ENCODE measurements around the gene ZFYVE21. TPM values are rescaled to one million over a fixed set of nuclear protein-coding genes. Genes with fewer than 3 reads are reported as not detected.
"Not testable (repeated sequence)": the region's sequence is repeated elsewhere in the genome, so short reads cannot be mapped to it uniquely, and the experiment has no call there.

The ZFYVE21 gene
- total and polyA plus RNA-seq, 4 donors, result 69.0 to 110 (median 87.5) TPM

DNA sequence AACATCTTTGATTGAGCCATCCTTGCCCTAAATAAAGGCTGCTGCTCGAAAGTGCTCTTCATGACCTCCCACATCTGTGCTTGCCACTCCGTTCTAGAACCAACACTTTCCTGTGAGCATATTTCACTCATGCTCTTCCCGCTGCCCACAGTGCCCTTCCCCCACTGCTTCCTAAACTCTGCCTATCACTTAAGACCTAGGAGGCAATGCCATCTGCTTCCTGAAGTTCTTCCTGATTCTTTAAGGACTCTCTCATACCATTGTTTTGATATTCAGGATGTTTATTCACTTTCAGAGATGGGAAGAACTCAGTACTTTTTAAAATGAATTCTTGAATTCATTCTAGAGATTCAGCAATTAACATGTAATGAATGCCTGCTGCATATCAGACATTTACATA lies 49.9 kb downstream of the ZFYVE21 start:
- H3K27ac ChIP-seq (ENCODE audit: low read depth in 1 of 2, low read length in 2 of 2), result no peak overlapping the region
- 92% methylated on average over 3 of the region's 3 CpGs for WGBS, 2 donors
- no peak overlapping the region for H3K4me3 ChIP-seq (ENCODE audit: low read length in 2 of 2)
- intact Hi-C loops (cut with DNase I), result no loop called here
- ATAC-seq (ENCODE audit: low FRiP score) (no peak), DNase-seq (no peak)
- no peaks in the 10 kb centered on the region for H3K9me3 ChIP-seq (ENCODE audit: control insufficient read depth, low read length)
- H3K27me3 ChIP-seq (ENCODE audit: control insufficient read depth in 1 of 2, insufficient read depth in 2 of 2, low read length in 1 of 2), result no peaks in the 10 kb centered on the region
- no peaks in the 10 kb centered on the region for H3K4me1 ChIP-seq (ENCODE audit: control insufficient read depth in 1 of 2, insufficient read depth in 2 of 2, low read length in 2 of 2)
- H3K36me3 ChIP-seq (ENCODE audit: control insufficient read depth in 1 of 2, insufficient read depth in 2 of 2, low read length in 1 of 2), result no peaks in the 10 kb centered on the region

DNA sequence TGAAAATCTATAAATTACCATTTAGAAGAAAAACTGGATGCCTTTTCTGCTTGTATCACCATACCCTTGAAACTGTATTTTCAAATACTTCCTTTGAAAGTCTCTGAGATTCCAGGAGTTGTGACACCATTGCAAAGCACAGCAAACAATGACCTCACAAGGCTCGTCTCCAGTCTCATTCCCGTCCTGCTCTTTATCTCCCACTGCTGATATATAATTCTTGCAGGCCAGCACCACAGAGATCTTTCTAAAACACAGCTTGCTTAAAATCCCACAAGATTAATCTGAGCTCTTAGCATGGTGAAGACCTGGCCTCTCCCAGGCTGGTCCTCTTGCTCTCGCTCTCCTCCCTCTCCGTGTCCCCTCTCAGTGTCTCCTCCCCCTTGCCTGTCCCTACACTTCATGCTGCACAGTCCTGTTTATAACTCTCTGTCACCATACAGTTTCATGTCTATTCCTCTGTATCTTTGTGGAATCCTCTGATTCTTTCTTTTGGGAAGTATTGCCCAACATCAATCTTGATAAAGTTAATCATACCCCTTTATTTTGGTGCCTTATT lies 51.8 kb downstream of the ZFYVE21 start:
- DNase-seq (no peak), ATAC-seq (ENCODE audit: low FRiP score) (no peak)
- Histone ChIP-seq H3K9me3 (ENCODE audit: control insufficient read depth, low read length) (no peaks in the 10 kb centered on the region), H3K4me3 (ENCODE audit: low read length in 2 of 2) (no peak overlapping the region), H3K36me3 (ENCODE audit: control insufficient read depth in 1 of 2, insufficient read depth in 2 of 2, low read length in 1 of 2) (no peaks in the 10 kb centered on the region), H3K27ac (ENCODE audit: low read depth in 1 of 2, low read length in 2 of 2) (no peak overlapping the region), H3K27me3 (ENCODE audit: control insufficient read depth in 1 of 2, insufficient read depth in 2 of 2, low read length in 1 of 2) (no peaks in the 10 kb centered on the region), H3K4me1 (ENCODE audit: control insufficient read depth in 1 of 2, insufficient read depth in 2 of 2, low read length in 2 of 2) (no peaks in the 10 kb centered on the region)
- intact Hi-C loops (cut with DNase I), result no loop called here
- 80 to 84% methylated on average over 4 of the region's 4 CpGs for WGBS, 2 donors

DNA sequence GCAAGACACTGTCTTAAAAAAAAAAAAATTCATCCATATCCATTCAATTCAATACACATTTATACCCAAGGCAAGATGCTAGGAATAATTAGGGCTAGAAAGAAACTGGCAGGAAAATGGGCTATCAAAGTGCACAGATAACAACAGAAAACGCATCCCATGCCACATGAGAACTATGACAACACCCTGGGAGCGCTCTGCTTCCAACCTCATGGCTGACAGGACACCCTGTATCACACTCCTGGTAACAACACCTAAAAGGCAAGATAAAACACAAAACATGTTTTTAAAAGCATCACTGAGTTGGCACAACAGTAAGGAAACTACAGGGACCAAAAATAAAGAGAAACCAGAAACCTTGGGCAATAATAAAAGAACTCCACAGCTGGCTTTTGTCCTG lies 54.9 kb downstream of the ZFYVE21 start:
- Histone ChIP-seq H3K9me3 (ENCODE audit: control insufficient read depth, low read length) (no peaks in the 10 kb centered on the region), H3K27me3 (ENCODE audit: control insufficient read depth in 1 of 2, insufficient read depth in 2 of 2, low read length in 1 of 2) (no peaks in the 10 kb centered on the region), H3K27ac (ENCODE audit: low read depth in 1 of 2, low read length in 2 of 2) (no peak overlapping the region), H3K36me3 (ENCODE audit: control insufficient read depth in 1 of 2, insufficient read depth in 2 of 2, low read length in 1 of 2) (peaks cover 0 to 2% of the 10 kb centered on the region in 2 donors), H3K4me3 (ENCODE audit: low read length in 2 of 2) (no peak overlapping the region), H3K4me1 (ENCODE audit: control insufficient read depth in 1 of 2, insufficient read depth in 2 of 2, low read length in 2 of 2) (no peaks in the 10 kb centered on the region)
- DNase-seq, result no peak
- intact Hi-C loops (cut with DNase I), result no loop called here
- WGBS, 2 donors, result 90 to 93% methylated on average over 2 of the region's 2 CpGs
- ATAC-seq (ENCODE audit: low FRiP score), result no peak

DNA sequence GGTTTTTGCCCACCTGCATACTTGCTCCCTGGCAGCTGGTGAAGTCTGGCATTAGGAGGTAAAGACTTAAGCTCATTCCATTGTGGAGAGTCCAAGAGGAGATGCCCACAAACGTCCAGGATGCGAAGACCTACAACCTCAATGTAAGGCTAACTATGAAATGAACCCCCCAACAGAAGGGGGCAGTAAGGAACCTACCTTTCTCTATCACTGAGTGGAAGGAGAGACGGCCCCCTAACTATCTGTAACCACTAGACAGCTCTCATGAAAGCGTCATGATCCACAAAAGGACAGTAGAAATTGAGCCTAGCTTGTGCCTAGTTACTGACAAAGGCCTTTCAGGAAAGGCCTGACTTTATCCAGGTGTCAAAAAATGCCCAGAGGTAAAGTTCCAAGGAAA lies 55.3 kb downstream of the ZFYVE21 start:
- 80 to 83% methylated on average over 4 of the region's 4 CpGs for WGBS, 2 donors

DNA sequence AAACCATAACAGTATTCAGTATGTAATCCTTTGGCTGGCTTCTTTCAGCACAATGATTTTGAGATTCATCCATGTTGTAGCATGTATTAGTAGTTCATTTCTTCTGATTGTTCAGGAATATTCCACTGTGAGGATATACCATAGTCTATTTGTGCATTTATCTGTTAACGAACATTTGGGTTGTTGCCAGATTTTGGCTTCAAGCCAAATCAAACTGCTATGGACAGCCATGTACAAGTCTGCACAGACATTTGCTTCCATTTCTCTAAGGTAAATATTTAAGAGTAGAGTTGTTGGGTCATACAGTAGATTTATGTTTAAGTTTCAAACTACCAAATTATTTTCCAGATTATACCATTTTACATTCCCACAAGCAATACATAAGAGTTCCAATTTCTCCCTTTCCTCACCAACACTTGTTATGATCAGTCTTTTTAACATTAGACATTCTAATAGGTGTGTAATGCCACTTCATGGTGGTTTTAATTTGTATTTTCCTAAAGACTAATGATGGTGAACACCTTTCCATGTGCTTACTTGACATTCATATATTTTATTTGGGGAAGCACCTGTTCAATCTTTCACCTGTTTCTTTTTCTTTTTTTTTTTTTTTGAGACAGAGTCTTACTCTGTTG lies 56.6 kb downstream of the ZFYVE21 start:
- Histone ChIP-seq H3K36me3 (ENCODE audit: control insufficient read depth in 1 of 2, insufficient read depth in 2 of 2, low read length in 1 of 2) (peaks cover 0 to 2% of the 10 kb centered on the region in 2 donors), H3K4me3 (ENCODE audit: low read length in 2 of 2) (no peak overlapping the region), H3K4me1 (ENCODE audit: control insufficient read depth in 1 of 2, insufficient read depth in 2 of 2, low read length in 2 of 2) (no peaks in the 10 kb centered on the region), H3K9me3 (ENCODE audit: control insufficient read depth, low read length) (no peaks in the 10 kb centered on the region), H3K27ac (ENCODE audit: low read depth in 1 of 2, low read length in 2 of 2) (no peak overlapping the region), H3K27me3 (ENCODE audit: control insufficient read depth in 1 of 2, insufficient read depth in 2 of 2, low read length in 1 of 2) (no peaks in the 10 kb centered on the region)
- ATAC-seq (ENCODE audit: low FRiP score) (no peak), DNase-seq (no peak)
- 70 to 76% methylated on average over 1 of the region's 1 CpG for WGBS, 2 donors
- intact Hi-C loops (cut with DNase I), result no loop called here

More for the DNA sequence above, 55.3 kb downstream of the ZFYVE21 start:
- H3K36me3 ChIP-seq (ENCODE audit: control insufficient read depth in 1 of 2, insufficient read depth in 2 of 2, low read length in 1 of 2), result peaks cover 0 to 2% of the 10 kb centered on the region in 2 donors
- H3K27ac ChIP-seq (ENCODE audit: low read depth in 1 of 2, low read length in 2 of 2), result no peak overlapping the region
- no peaks in the 10 kb centered on the region for H3K27me3 ChIP-seq (ENCODE audit: control insufficient read depth in 1 of 2, insufficient read depth in 2 of 2, low read length in 1 of 2)
- no peaks in the 10 kb centered on the region for H3K9me3 ChIP-seq (ENCODE audit: control insufficient read depth, low read length)
- H3K4me1 ChIP-seq (ENCODE audit: control insufficient read depth in 1 of 2, insufficient read depth in 2 of 2, low read length in 2 of 2), result no peaks in the 10 kb centered on the region
- H3K4me3 ChIP-seq (ENCODE audit: low read length in 2 of 2), result no peak overlapping the region
- ATAC-seq (ENCODE audit: low FRiP score) (no peak), DNase-seq (no peak)
- intact Hi-C loops (cut with DNase I), result no loop called here

DNA sequence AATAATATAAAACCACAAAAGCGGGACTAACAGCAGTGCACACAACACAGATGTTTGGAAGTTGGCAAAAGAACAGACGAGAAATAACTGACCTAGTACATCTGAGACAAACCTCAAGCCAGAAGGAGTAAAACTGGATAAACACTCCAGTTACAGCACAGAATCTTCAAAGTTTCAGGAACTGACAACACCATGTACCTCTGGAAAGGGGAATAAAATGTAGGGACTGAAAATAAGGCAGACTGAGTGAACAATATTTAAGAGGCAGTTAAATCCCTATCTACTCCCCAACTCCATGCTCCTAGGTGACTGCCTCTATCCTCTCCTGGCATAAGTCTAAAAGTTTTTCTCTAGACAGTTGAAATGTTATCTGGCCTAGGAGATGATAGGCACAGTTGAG lies 57.9 kb downstream of the ZFYVE21 start:
- Histone ChIP-seq H3K4me3 (ENCODE audit: low read length in 2 of 2) (no peak overlapping the region), H3K27me3 (ENCODE audit: control insufficient read depth in 1 of 2, insufficient read depth in 2 of 2, low read length in 1 of 2) (no peaks in the 10 kb centered on the region), H3K27ac (ENCODE audit: low read depth in 1 of 2, low read length in 2 of 2) (no peak overlapping the region), H3K9me3 (ENCODE audit: control insufficient read depth, low read length) (no peaks in the 10 kb centered on the region), H3K4me1 (ENCODE audit: control insufficient read depth in 1 of 2, insufficient read depth in 2 of 2, low read length in 2 of 2) (no peaks in the 10 kb centered on the region), H3K36me3 (ENCODE audit: control insufficient read depth in 1 of 2, insufficient read depth in 2 of 2, low read length in 1 of 2) (peaks cover 0 to 2% of the 10 kb centered on the region in 2 donors)
- WGBS, 2 donors, result 94 to 96% methylated on average over 2 of the region's 2 CpGs
- ATAC-seq (ENCODE audit: low FRiP score) (no peak), DNase-seq (no peak)
- intact Hi-C loops (cut with DNase I), result no loop called here

DNA sequence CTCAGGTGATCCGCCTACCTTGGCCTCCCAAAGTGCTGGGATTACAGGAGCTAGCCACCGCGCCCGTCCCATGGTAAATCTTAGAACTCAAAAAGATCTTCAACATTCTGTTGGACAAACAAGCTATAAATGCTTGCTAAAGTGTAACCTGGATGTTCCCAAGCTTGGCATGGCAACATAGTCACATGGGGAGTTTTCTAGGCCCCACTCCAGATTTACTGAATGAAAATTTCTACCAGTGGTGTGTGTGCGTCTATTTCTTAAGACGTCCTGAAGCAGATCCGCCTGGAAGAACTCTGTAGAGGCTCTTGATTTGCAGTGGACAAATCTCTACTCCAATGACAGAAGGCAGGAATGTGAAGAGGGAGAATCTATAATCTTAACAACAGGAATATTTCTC lies 59.9 kb downstream of the ZFYVE21 start:
- Histone ChIP-seq H3K4me1 (ENCODE audit: control insufficient read depth in 1 of 2, insufficient read depth in 2 of 2, low read length in 2 of 2) (no peaks in the 10 kb centered on the region), H3K9me3 (ENCODE audit: control insufficient read depth, low read length) (no peaks in the 10 kb centered on the region), H3K36me3 (ENCODE audit: control insufficient read depth in 1 of 2, insufficient read depth in 2 of 2, low read length in 1 of 2) (peaks cover 0 to 2% of the 10 kb centered on the region in 2 donors), H3K27ac (ENCODE audit: low read depth in 1 of 2, low read length in 2 of 2) (no peak overlapping the region), H3K27me3 (ENCODE audit: control insufficient read depth in 1 of 2, insufficient read depth in 2 of 2, low read length in 1 of 2) (no peaks in the 10 kb centered on the region), H3K4me3 (ENCODE audit: low read length in 2 of 2) (no peak overlapping the region)
- 89 to 90% methylated on average over 7 of the region's 7 CpGs for WGBS, 2 donors
- intact Hi-C loops (cut with DNase I), result no loop called here
- DNase-seq, result no peak
- no peak for ATAC-seq (ENCODE audit: low FRiP score)

DNA sequence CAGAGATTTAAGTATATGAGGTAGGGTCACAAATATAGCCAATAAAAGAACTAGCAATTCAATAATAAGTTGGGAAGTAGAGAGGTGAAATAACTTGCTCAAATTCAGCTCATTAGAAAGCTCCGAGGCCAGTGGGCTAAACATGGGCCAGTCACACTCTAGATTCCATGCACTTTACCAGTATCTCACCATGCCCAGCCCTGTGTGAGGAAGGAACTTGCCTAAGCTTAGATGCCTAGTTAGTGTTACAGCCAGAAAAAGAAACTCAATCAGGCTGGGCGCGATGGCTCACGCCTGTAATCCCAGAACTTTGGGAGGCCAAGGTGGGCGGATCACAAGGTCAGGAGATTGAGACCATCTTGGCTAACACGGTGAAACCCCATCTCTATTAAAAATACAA lies 60.7 kb downstream of the ZFYVE21 start:
- ATAC-seq (ENCODE audit: low FRiP score); DNase-seq; H3K27ac ChIP-seq (ENCODE audit: low read depth in 1 of 2, low read length in 2 of 2); H3K9me3 ChIP-seq (ENCODE audit: control insufficient read depth, low read length); intact Hi-C loops (cut with DNase I); H3K27me3 ChIP-seq (ENCODE audit: control insufficient read depth in 1 of 2, insufficient read depth in 2 of 2, low read length in 1 of 2); H3K4me1 ChIP-seq (ENCODE audit: control insufficient read depth in 1 of 2, insufficient read depth in 2 of 2, low read length in 2 of 2); H3K36me3 ChIP-seq (ENCODE audit: control insufficient read depth in 1 of 2, insufficient read depth in 2 of 2, low read length in 1 of 2); H3K4me3 ChIP-seq (ENCODE audit: low read length in 2 of 2): not testable (repeated sequence)
- 92 to 98% methylated on average over 6 of the region's 6 CpGs for WGBS, 2 donors

DNA sequence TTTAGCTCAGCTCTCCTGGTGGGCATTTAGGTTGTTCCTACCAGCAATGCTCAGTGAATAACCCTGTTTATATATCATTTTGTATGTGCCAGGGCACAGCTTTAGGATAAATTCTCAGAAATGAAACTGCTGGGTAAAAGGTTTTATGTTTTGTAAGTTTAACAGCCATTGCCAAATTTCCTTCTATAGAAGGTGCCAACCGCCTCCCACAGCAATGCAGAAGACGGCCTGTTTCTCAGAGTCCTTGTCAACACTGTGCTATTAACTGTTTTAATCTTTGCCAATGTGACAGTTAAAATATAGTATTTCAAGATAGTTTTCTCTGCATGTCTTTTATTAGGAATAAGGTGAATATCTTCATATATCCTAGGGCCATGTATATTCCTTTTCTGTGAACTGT lies 66.8 kb downstream of the ZFYVE21 start:
- Histone ChIP-seq H3K4me3 (ENCODE audit: low read length in 2 of 2) (no peak overlapping the region), H3K36me3 (ENCODE audit: control insufficient read depth in 1 of 2, insufficient read depth in 2 of 2, low read length in 1 of 2) (no peaks in the 10 kb centered on the region), H3K4me1 (ENCODE audit: control insufficient read depth in 1 of 2, insufficient read depth in 2 of 2, low read length in 2 of 2) (no peaks in the 10 kb centered on the region), H3K9me3 (ENCODE audit: control insufficient read depth, low read length) (no peaks in the 10 kb centered on the region), H3K27ac (ENCODE audit: low read depth in 1 of 2, low read length in 2 of 2) (no peak overlapping the region), H3K27me3 (ENCODE audit: control insufficient read depth in 1 of 2, insufficient read depth in 2 of 2, low read length in 1 of 2) (no peaks in the 10 kb centered on the region)
- no peak for ATAC-seq (ENCODE audit: low FRiP score)
- intact Hi-C loops (cut with DNase I), result no loop called here
- WGBS, 2 donors, result 44 to 61% methylated on average over 2 of the region's 2 CpGs
- no peak for DNase-seq
